ENCODE results near the gene RNASEH2B. TPM values are rescaled to one million over a fixed set of nuclear protein-coding genes. Genes with fewer than 3 reads are reported as not detected.

Gene RNASEH2B
- total RNA-seq, 1 experiment from 2014 or later = 33.3 TPM

DNA sequence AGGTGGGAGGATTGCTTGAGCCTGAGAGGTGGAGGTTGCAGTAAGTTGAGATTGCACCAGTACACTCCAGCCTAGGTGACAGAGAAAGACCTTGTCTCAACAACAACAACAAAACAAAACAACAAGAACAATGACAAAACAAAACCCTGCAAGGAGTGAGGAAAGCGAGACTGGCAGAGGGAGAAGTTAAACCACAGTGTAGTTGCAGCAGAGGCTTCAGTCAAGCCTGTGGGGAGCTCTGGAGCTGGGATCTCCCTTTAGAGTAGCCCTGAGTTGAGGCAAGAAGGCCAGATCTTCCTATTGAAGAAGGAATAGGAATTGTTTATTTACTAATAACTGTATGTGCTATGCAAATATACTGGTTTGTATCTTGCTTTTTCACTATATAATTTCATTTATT, 25.3 kb upstream of the RNASEH2B start (continued):
- TF ChIP-seq, protein P1, sequence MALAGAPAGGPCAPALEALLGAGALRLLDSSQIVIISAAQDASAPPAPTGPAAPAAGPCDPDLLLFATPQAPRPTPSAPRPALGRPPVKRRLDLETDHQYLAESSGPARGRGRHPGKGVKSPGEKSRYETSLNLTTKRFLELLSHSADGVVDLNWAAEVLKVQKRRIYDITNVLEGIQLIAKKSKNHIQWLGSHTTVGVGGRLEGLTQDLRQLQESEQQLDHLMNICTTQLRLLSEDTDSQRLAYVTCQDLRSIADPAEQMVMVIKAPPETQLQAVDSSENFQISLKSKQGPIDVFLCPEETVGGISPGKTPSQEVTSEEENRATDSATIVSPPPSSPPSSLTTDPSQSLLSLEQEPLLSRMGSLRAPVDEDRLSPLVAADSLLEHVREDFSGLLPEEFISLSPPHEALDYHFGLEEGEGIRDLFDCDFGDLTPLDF (CRISPR knock-in tag; IDR thresholded peaks at IDR 0.05) = no peak
- TF ChIP-seq, protein P2, sequence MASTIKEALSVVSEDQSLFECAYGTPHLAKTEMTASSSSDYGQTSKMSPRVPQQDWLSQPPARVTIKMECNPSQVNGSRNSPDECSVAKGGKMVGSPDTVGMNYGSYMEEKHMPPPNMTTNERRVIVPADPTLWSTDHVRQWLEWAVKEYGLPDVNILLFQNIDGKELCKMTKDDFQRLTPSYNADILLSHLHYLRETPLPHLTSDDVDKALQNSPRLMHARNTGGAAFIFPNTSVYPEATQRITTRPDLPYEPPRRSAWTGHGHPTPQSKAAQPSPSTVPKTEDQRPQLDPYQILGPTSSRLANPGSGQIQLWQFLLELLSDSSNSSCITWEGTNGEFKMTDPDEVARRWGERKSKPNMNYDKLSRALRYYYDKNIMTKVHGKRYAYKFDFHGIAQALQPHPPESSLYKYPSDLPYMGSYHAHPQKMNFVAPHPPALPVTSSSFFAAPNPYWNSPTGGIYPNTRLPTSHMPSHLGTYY (CRISPR knock-in tag; IDR thresholded peaks at IDR 0.05) = no peak

DNA sequence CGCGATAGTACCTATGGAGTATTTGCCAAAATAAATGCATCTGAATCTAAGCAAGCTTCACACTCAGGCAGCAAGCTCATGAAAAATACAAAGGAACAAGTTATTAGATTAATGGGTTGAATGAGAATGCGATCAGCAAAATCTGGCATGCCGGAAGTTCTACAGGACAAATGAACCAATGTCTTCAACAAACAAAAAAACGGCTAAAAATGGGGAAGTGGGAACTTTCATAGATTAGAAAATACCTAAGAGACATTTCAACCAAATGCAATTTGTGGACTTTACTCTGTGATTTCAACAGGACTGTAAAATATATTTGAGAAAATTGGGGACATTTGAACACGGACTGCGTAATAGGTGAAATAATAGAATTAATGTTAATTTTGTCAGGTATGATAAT, 22.4 kb upstream of the RNASEH2B start:
- no peaks in the 10 kb centered on the region; the same call in 1 of the 2 replicates for H3K27me3 Mint-ChIP-seq (ENCODE audit: low read depth)
- no peak overlapping the region for H3K4me3 Mint-ChIP-seq
- peaks cover 4% of the 10 kb centered on the region; the same call in 1 of the 2 replicates for H3K36me3 Mint-ChIP-seq
- no peak for TF ChIP-seq ESRRA (CRISPR knock-in tag; IDR thresholded peaks at IDR 0.05; ENCODE audit: borderline replicate concordance)
- TF ChIP-seq, protein P3, sequence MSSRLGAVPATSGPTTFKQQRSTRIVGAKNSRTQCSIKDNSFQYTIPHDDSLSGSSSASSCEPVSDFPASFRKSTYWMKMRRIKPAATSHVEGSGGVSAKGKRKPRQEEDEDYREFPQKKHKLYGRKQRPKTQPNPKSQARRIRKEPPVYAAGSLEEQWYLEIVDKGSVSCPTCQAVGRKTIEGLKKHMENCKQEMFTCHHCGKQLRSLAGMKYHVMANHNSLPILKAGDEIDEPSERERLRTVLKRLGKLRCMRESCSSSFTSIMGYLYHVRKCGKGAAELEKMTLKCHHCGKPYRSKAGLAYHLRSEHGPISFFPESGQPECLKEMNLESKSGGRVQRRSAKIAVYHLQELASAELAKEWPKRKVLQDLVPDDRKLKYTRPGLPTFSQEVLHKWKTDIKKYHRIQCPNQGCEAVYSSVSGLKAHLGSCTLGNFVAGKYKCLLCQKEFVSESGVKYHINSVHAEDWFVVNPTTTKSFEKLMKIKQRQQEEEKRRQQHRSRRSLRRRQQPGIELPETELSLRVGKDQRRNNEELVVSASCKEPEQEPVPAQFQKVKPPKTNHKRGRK (CRISPR knock-in tag; IDR thresholded peaks at IDR 0.05; ENCODE audit: borderline replicate concordance) = no peak
- no peak for TF ChIP-seq EMX1 (CRISPR knock-in tag; IDR thresholded peaks at IDR 0.05)
- TF ChIP-seq, protein P4, sequence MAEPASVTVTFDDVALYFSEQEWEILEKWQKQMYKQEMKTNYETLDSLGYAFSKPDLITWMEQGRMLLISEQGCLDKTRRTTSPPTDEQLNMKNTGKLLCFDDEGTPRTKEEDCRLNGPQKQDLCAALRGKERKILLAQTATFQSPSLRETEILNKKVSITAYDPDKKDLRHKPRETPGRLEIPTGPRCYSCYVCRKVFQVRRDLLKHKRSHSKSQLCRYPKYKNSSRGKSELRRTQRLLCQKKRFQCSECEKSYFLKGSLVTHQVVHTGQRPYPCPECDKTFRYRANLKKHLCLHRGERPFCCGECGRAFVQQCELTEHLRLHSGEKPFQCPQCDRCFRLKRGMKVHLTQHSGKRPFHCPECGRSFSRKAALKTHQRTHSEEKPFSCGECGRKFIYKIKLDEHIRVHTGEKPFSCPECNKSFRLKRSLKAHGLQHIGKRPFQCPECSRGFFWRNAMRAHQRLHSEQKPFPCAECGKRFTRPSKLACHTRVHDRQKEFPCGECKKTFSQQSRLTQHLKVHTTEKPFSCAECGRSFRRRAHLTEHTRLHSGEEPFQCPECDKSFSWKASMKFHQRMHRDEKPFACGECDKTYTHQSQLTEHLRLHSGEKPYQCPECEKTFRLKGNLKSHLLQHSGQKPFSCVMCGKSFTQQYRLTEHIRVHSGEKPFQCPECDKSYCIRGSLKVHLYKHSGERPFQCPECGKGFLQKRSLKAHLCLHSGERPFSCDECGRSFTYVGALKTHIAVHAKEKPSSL (CRISPR knock-in tag; conservative IDR thresholded peaks at IDR 0.05) = no peak
- no peak for TF ChIP-seq RELA (CRISPR knock-in tag; IDR thresholded peaks at IDR 0.05; ENCODE audit: borderline replicate concordance)
- TF ChIP-seq NR3C1 (CRISPR knock-in tag; conservative IDR thresholded peaks at IDR 0.05; ENCODE audit: low read depth) = no peak
- TF ChIP-seq RORB (CRISPR knock-in tag; IDR thresholded peaks at IDR 0.05) = no peak
- no peak for TF ChIP-seq ATF1 (CRISPR knock-in tag; IDR thresholded peaks at IDR 0.05)
- no peak for TF ChIP-seq ZNF121 (CRISPR knock-in tag; IDR thresholded peaks at IDR 0.05)
- TF ChIP-seq ZNF232 (CRISPR knock-in tag; IDR thresholded peaks at IDR 0.05) = no peak
- no peak for TF ChIP-seq HMGA2 (CRISPR knock-in tag; IDR thresholded peaks at IDR 0.05)
- TF ChIP-seq SMAD3 (CRISPR knock-in tag; IDR thresholded peaks at IDR 0.05; ENCODE audit: borderline replicate concordance) = no peak
- no peak for TF ChIP-seq ZNF138 (CRISPR knock-in tag; conservative IDR thresholded peaks at IDR 0.05)
- no peak for TF ChIP-seq MYBL2 (CRISPR knock-in tag; IDR thresholded peaks at IDR 0.05)
- ChIA-PET CTCF (no interaction called here), POLR2A (no interaction called here)
- H3K4me1 Mint-ChIP-seq = peaks cover 13% of the 10 kb centered on the region
- H3K27ac Mint-ChIP-seq = no peak overlapping the region
- peaks cover 4% of the 10 kb centered on the region for H3K9me3 Mint-ChIP-seq
- DNase-seq (ENCODE audit: low spot score) = no peak
- no peak for ATAC-seq

DNA sequence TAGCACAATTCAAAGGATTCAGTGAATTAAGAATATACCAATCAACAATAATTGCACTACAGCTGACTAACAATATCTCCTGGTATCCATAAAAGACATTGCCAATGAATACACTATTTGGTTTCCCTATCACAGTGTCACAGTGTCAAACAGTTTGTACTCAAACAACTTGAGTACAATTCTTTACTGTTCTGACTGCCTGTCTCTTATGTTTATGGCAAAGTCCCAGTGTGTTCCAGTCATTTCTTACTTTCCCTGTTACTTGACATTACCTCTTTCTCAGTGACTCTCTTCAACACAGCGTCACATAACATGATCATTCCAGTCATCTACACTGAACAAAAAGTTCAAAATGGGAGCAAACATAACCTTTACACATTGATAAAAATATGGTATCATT, 21.2 kb upstream of the RNASEH2B start:
- Mint-ChIP-seq H3K4me1 (peaks cover 24% of the 10 kb centered on the region), H3K27ac (no peak overlapping the region), H3K27me3 (ENCODE audit: low read depth) (no peaks in the 10 kb centered on the region; the same call in 1 of the 2 replicates), H3K9me3 (no peaks in the 10 kb centered on the region), H3K36me3 (no peaks in the 10 kb centered on the region), H3K4me3 (no peak overlapping the region)
- TF ChIP-seq NR2C2 (CRISPR knock-in tag; IDR thresholded peaks at IDR 0.05) = no peak
- TF ChIP-seq OVOL2 (CRISPR knock-in tag; IDR thresholded peaks at IDR 0.05; ENCODE audit: borderline replicate concordance) = no peak
- TF ChIP-seq NR3C1 (CRISPR knock-in tag; conservative IDR thresholded peaks at IDR 0.05; ENCODE audit: low read depth) = no peak
- TF ChIP-seq RORB (CRISPR knock-in tag; IDR thresholded peaks at IDR 0.05) = no peak
- no peak for TF ChIP-seq FOXJ3 (CRISPR knock-in tag; IDR thresholded peaks at IDR 0.05; ENCODE audit: borderline replicate concordance)
- no peak for TF ChIP-seq ZNF121 (CRISPR knock-in tag; IDR thresholded peaks at IDR 0.05)
- no peak for TF ChIP-seq MYBL2 (CRISPR knock-in tag; IDR thresholded peaks at IDR 0.05)
- no peak for ATAC-seq
- DNase-seq (ENCODE audit: low spot score) = no peak
- ChIA-PET CTCF (no interaction called here), POLR2A (no interaction called here)
